HUES64 (cell line): Measurements from ENCODE around the gene MECP2.

Experiments used
- H3K27ac ChIP-seq: 2 replicates; pipeline ENCODE4 v1.7.0; 2013; ENCODE audit warnings: low read depth, low read length, inconsistent platforms
- H3K27me3 ChIP-seq: 2 replicates; pipeline ENCODE4 v1.6.1; 2013; ENCODE audit warnings: mild to moderate bottlenecking, low read length; ENCODE audit not compliant: insufficient read depth
- H3K36me3 ChIP-seq: 2 replicates; pipeline ENCODE4 v1.6.1; 2013; ENCODE audit warnings: mild to moderate bottlenecking, low read length; ENCODE audit not compliant: insufficient read depth
- H3K4me1 ChIP-seq: 2 replicates; pipeline ENCODE4 v1.6.1; 2013; ENCODE audit warnings: mild to moderate bottlenecking, low read length, moderate library complexity; ENCODE audit not compliant: insufficient read depth
- H3K4me3 ChIP-seq: 2 replicates; pipeline ENCODE4 v1.5.1; 2013; ENCODE audit warnings: mild to moderate bottlenecking, low read length, moderate library complexity
- H3K9ac ChIP-seq: 2 replicates; pipeline ENCODE4 v1.6.1; 2013; ENCODE audit warnings: mild to moderate bottlenecking, low read depth, low read length
- H3K9me3 ChIP-seq: 2 replicates; pipeline ENCODE4 v1.6.1; 2013; ENCODE audit warnings: low read depth, low read length; ENCODE audit not compliant: insufficient read depth
- WGBS: fragments of 150-250, 120-280 bp; methylation state at CpG from one replicate; pipeline ENCODE4 v1.1.7; 2013; ENCODE audit warnings: missing lambda C conversion rate; 5-methylcytosine and 5-hydroxymethylcytosine counted together

Gene MECP2

DNA sequence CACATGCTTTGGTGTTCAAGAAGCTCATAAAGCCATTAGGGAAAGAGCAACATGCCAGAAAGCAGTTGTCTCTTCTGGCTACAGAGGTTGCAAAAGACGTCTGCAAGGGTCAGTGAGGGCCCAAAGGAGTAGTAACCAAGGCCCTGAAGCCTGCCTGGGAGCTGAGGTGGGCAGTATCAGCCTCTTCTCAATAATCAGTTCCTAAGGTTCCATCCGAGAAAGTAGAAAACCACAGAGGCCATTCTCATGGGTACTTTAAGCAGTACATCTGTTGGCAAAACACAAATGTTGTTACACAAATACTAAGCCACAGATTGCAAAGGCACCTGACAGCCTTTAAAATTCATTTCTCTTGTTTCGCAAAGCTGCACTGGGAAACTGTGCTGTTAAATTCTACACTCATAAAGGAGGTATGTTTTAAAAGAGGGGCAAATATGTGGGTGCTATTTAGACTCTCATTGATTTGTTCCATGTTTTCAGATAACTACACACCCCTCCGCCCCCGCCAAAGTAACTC, 37.7 kb downstream of the MECP2 start:
- Histone ChIP-seq H3K4me1 (no peaks in the 10 kb centered on the region), H3K4me3 (no peak overlapping the region), H3K27ac (no peak overlapping the region), H3K9ac (no peak overlapping the region), H3K36me3 (peaks cover 9% of the 10 kb centered on the region; the same call in 1 of the 2 replicates), H3K9me3 (no peaks in the 10 kb centered on the region), H3K27me3 (no peaks in the 10 kb centered on the region)
- WGBS: 93% methylated on average over 5 of the region's 5 CpGs

DNA sequence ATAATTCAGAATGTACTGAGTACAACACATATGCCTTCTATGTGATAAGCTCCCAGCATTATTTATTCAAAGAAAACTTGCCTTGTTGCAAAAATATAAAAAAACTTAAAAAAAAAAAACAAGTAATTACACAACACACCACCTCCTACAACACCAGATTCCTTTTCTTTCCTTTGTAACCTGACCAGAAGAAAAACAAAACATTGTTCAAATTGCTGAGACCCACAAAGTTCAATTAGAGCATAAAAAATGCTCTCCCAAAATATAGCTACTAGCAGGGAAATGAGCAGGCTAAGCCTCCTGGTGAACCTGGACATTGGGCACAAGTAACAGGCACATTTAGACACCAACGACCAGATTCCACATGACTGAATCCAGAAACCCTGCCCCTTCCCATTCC, 38.3 kb downstream of the MECP2 start:
- Histone ChIP-seq H3K9ac (no peak overlapping the region), H3K4me3 (no peak overlapping the region), H3K9me3 (no peaks in the 10 kb centered on the region), H3K27me3 (no peaks in the 10 kb centered on the region), H3K4me1 (no peaks in the 10 kb centered on the region), H3K36me3 (peaks cover 9% of the 10 kb centered on the region; the same call in 1 of the 2 replicates), H3K27ac (no peak overlapping the region)
- 82% methylated on average over 1 of the region's 1 CpG for WGBS

- Histone ChIP-seq H3K9me3 (no peaks in the 10 kb centered on the region), H3K9ac (no peak overlapping the region), H3K4me3 (no peak overlapping the region), H3K27ac (no peak overlapping the region), H3K4me1 (no peaks in the 10 kb centered on the region), H3K27me3 (no peaks in the 10 kb centered on the region), H3K36me3 (peaks cover 10% of the 10 kb centered on the region; the same call in 1 of the 2 replicates)
- 93% methylated on average over 9 of the region's 11 CpGs for WGBS
Observed at GRCh38 chrX:154058214-154058997, 39.1 kb downstream of the MECP2 start.

GRCh38 chrX:154057791-154058190, 39.7 kb downstream of the MECP2 start:
- Histone ChIP-seq H3K27me3 (no peaks in the 10 kb centered on the region), H3K4me3 (no peak overlapping the region), H3K36me3 (peaks cover 14% of the 10 kb centered on the region; the same call in 1 of the 2 replicates), H3K4me1 (no peaks in the 10 kb centered on the region), H3K27ac (no peak overlapping the region), H3K9me3 (no peaks in the 10 kb centered on the region), H3K9ac (no peak overlapping the region)
- 80% methylated on average over 1 of the region's 1 CpG for WGBS

GRCh38 chrX:154056770-154057241, 40.7 kb downstream of the MECP2 start:
- H3K9ac ChIP-seq: no peak overlapping the region
- WGBS: 95% methylated on average over 8 of the region's 8 CpGs
- no peaks in the 10 kb centered on the region for H3K9me3 ChIP-seq
- H3K27ac ChIP-seq: no peak overlapping the region
- H3K27me3 ChIP-seq: no peaks in the 10 kb centered on the region
- H3K4me3 ChIP-seq: no peak overlapping the region
- H3K4me1 ChIP-seq: no peaks in the 10 kb centered on the region
- peaks cover 14% of the 10 kb centered on the region; the same call in 1 of the 2 replicates for H3K36me3 ChIP-seq

GRCh38 chrX:154051201-154051810, 46.2 kb downstream of the MECP2 start:
- H3K36me3 ChIP-seq: peaks cover 11% of the 10 kb centered on the region
- no peaks in the 10 kb centered on the region for H3K9me3 ChIP-seq
- WGBS: 48% methylated on average over 7 of the region's 8 CpGs
- no peak overlapping the region for H3K4me3 ChIP-seq
- no peak overlapping the region for H3K27ac ChIP-seq
- H3K4me1 ChIP-seq: peaks cover 5% of the 10 kb centered on the region; the same call in 1 of the 2 replicates
- no peak overlapping the region for H3K9ac ChIP-seq
- H3K27me3 ChIP-seq: no peaks in the 10 kb centered on the region

DNA sequence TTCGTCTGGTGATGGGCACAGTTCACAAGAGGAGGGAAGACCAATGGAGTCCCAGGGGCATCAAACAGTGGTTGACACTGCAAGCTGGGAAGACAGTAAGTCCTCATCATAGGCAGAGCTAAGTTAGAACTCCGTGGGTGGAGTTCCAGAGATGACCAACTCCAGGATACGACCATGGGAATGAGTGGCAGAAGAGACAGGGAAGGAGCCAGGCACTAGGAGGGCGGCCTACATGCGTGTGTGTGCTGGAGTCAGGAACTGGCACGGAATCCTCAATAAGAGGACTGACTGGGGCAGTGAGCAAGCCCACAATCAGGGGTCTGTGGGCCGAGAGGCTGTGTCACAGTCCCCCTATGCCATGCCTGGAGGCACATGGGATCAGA, 47.4 kb downstream of the MECP2 start:
- H3K4me3 ChIP-seq: no peak overlapping the region
- peaks cover 9% of the 10 kb centered on the region; the same call in 1 of the 2 replicates for H3K4me1 ChIP-seq
- H3K36me3 ChIP-seq: peaks cover 10% of the 10 kb centered on the region
- no peaks in the 10 kb centered on the region for H3K9me3 ChIP-seq
- WGBS: 93% methylated on average over 7 of the region's 7 CpGs
- no peak overlapping the region for H3K27ac ChIP-seq
- no peaks in the 10 kb centered on the region for H3K27me3 ChIP-seq
- no peak overlapping the region for H3K9ac ChIP-seq

GRCh38 chrX:154049209-154050112, 48.1 kb downstream of the MECP2 start:
- H3K27ac ChIP-seq: no peak overlapping the region
- no peaks in the 10 kb centered on the region for H3K27me3 ChIP-seq
- H3K4me1 ChIP-seq: peaks cover 9% of the 10 kb centered on the region; the same call in 1 of the 2 replicates
- peaks cover 8% of the 10 kb centered on the region for H3K36me3 ChIP-seq
- H3K9me3 ChIP-seq: no peaks in the 10 kb centered on the region
- no peak overlapping the region for H3K4me3 ChIP-seq
- H3K9ac ChIP-seq: no peak overlapping the region
- 92% methylated on average over 13 of the region's 13 CpGs for WGBS

DNA sequence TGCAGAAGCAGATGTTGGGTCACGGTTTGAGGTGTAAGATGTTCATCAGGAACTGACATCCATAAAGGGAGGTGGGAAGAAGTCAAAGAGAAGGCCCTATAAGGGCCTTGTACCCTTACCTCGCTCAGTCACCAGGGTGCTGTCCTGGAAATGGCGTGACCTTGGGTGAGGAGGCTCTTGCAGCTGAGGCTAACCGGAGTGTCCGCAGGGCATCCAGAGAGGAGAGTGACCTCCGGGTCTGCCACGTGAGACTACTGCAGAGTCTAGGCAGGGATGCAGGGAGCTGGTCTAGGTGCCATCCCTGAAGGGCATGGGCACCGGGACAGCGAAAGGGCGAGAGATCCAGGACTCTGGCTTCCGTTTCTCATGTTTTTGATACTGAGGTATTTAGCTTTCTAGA, 49.1 kb downstream of the MECP2 start:
- WGBS: 97% methylated on average over 11 of the region's 11 CpGs
- H3K27ac ChIP-seq: no peak overlapping the region

GRCh38 chrX:154046940-154047610, 50.4 kb downstream of the MECP2 start:
- 93% methylated on average over 4 of the region's 4 CpGs for WGBS
- peaks cover 6% of the 10 kb centered on the region; the same call in 1 of the 2 replicates for H3K36me3 ChIP-seq
- no peak overlapping the region for H3K4me3 ChIP-seq
- no peak overlapping the region for H3K27ac ChIP-seq
- peaks cover 11% of the 10 kb centered on the region for H3K4me1 ChIP-seq
- no peaks in the 10 kb centered on the region for H3K9me3 ChIP-seq
- H3K9ac ChIP-seq: no peak overlapping the region
- H3K27me3 ChIP-seq: no peaks in the 10 kb centered on the region

More for the DNA sequence above, 49.1 kb downstream of the MECP2 start:
- peaks cover 9% of the 10 kb centered on the region; the same call in 1 of the 2 replicates for H3K4me1 ChIP-seq
- no peak overlapping the region for H3K4me3 ChIP-seq
- peaks cover 10% of the 10 kb centered on the region for H3K36me3 ChIP-seq
- no peaks in the 10 kb centered on the region for H3K27me3 ChIP-seq
- no peaks in the 10 kb centered on the region for H3K9me3 ChIP-seq
- H3K9ac ChIP-seq: no peak overlapping the region
